Panc1 (cell line): ENCODE data around the gene SOWAHC. TPM values are rescaled to one million over a fixed set of nuclear protein-coding genes. Genes with fewer than 3 reads are reported as not detected.
"Not testable (repeated sequence)": the region's sequence is repeated elsewhere in the genome, so short reads cannot be mapped to it uniquely, and the experiment has no call there.

Experiments used
- ATAC-seq: fragments of 200-7000 bp; cut with Tn5 transposase; 2 replicates; pipeline ENCODE4 v1.9.1; 2020; ENCODE audit warnings: mild to moderate bottlenecking, moderate library complexity
- BruUV-seq: library from RNA; stranded (reverse); fragments of 400-500 nt; replicated peaks from 2 replicates; lab custom pipeline; 2021; lab: Mats Ljungman, UMichigan
- CTCF ChIA-PET: fragments of 300-600 bp; sonication (Branson Sonifier 250); formaldehyde crosslinking; loops from one replicate; lab custom pipeline; 2022; ENCODE audit warnings: antibody characterized with exemption; lab: Charles Lee
- POLR2A ChIA-PET: fragments of 300-600 bp; sonication (Branson Sonifier 250); formaldehyde crosslinking; loops from one replicate; lab custom pipeline; 2022; ENCODE audit warnings: antibody characterized with exemption; lab: Charles Lee
- DNase-seq: peaks from one replicate; pipeline ENCODE4 v3.0.0-alpha.2; 2010; ENCODE audit warnings: low read depth, low spot score
- H3K27ac ChIP-seq: 2 replicates; pipeline ENCODE4 v1.5.1; 2011; ENCODE audit warnings: mild to moderate bottlenecking, low read length, inconsistent platforms
- H3K27me3 ChIP-seq: fragments of 200-500 bp; sonication (Bioruptor generic); 2 replicates; pipeline ENCODE4 v1.6.0; 2014; ENCODE audit warnings: low read length, inconsistent platforms; ENCODE audit not compliant: control insufficient read depth, insufficient read depth
- H3K36me3 ChIP-seq: fragments of 200-500 bp; sonication (Bioruptor generic); 2 replicates; pipeline ENCODE4 v1.5.1; 2014; ENCODE audit warnings: inconsistent platforms, mild to moderate bottlenecking, low read length, moderate library complexity; ENCODE audit not compliant: control insufficient read depth, insufficient read depth
- H3K4me1 ChIP-seq: 2 replicates; pipeline ENCODE4 v1.5.1; 2011; ENCODE audit warnings: inconsistent platforms, mild to moderate bottlenecking, low read length, moderate library complexity; ENCODE audit not compliant: control insufficient read depth, insufficient read depth
- H3K4me3 ChIP-seq, 2 experiments: 2 replicates each; pipeline ENCODE4 v1.5.1; 2011 to 2012; ENCODE audit warnings: low read depth in 2 of 2, low read length in 2 of 2, mild to moderate bottlenecking in 2 of 2, inconsistent platforms in 1 of 2, moderate library complexity in 1 of 2
- H3K9me3 ChIP-seq: fragments of 200-500 bp; sonication (Bioruptor generic); 2 replicates; pipeline ENCODE4 v1.5.1; 2014; ENCODE audit warnings: low read depth, mild to moderate bottlenecking, inconsistent platforms, low read length, moderate library complexity; ENCODE audit not compliant: control insufficient read depth, insufficient read depth
- POLR2AphosphoS5 ChIP-seq: IDR thresholded peaks from 2 replicates; pipeline ENCODE4 v1.6.1; 2012; ENCODE audit warnings: mild to moderate bottlenecking, low read depth, low read length, moderate library complexity
- SIN3A ChIP-seq: IDR thresholded peaks from 2 replicates; pipeline ENCODE4 v1.6.1; 2012; ENCODE audit warnings: low read depth, mild to moderate bottlenecking, low read length, moderate library complexity, borderline replicate concordance; ENCODE audit not compliant: insufficient read depth
- TCF7L2 ChIP-seq: IDR thresholded peaks from 2 replicates; pipeline ENCODE4 v1.6.1; 2011; ENCODE audit warnings: mild to moderate bottlenecking, low read depth, low read length, inconsistent platforms
- in situ Hi-C: cut with HindIII; loops from 2 replicates; pipeline ENCODE4 v1.10.0; 2016; ENCODE audit warnings: low sequenced_read_pairs, low pct_unique_long_range_greater_than_20kb
- intact Hi-C: fragments of 100-400 bp; cut with micrococcal nuclease; formaldehyde crosslinking; loops from one replicate; pipeline ENCODE4 v1.10.0; 2022; ENCODE audit not compliant: unreplicated experiment
- total RNA-seq: library from RNA; stranded (reverse); gene quantifications from one replicate; pipeline ENCODE4 v1.2.1, GENCODE V29; 2021; ENCODE audit not compliant: unreplicated experiment
- TF ChIP-seq, protein P1 (sequence below), 2 experiments: IDR thresholded peaks; 2 replicates each; pipeline ENCODE4 v1.6.1; 2011 to 2012; ENCODE audit warnings: low read depth in 2 of 2, control low read depth in 1 of 2, low read length in 1 of 2, mild to moderate bottlenecking in 1 of 2, moderate library complexity in 1 of 2; ENCODE audit not compliant: insufficient read depth in 1 of 2
- TF ChIP-seq, protein P2 (sequence below): fragments of 450-650 bp; IDR thresholded peaks from 2 replicates; pipeline ENCODE4 v1.5.1; 2017; ENCODE audit warnings: mild to moderate bottlenecking

SOWAHC gene
- total RNA-seq, 1 experiment from 2014 or later = 23.4 TPM

DNA sequence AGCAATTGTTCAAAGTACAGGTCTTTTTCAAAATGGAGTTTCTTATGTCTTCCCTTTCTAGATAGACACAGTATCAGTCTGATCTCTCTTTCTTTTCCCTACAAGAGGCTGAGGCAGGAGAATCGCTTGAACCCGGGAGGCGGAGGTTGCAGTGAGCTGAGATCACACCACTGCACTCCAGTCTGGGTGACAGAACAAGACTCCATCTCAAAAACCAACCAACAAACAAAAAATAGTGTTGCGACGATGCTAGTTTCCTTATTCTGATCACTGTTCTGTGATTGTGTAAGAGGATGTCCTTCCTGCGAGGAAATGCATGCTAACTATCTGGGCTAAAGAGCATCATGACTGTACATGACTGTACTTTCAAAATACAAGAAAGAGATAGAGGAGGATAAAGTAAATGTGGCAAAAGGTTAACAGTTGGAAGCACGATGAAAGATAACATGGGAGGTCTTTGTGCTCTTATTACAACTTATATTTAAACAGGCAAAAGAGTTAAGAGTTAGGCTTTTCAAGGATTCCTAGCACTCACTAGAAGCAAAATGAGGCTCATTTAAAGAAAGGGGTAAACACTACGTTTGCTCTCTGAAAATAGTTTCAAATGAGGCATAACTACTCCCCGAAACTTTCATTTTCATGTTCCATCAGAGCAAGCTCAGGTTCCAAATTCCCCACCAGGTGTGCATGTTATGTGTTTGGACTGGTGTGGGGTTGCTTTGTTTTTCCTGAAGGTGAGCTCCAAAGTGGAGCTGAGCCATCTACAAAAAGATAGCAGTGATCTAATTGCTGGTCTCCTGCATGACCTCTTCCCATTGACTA is 23.8 kb downstream of the SOWAHC start:
- Histone ChIP-seq H3K4me1 (no peaks in the 10 kb centered on the region), H3K9me3 (no peaks in the 10 kb centered on the region), H3K27ac (no peak overlapping the region), H3K4me3 (no peak overlapping the region), H3K36me3 (no peaks in the 10 kb centered on the region), H3K27me3 (no peaks in the 10 kb centered on the region)
- ChIA-PET CTCF (no interaction called here), POLR2A (no interaction called here)
- DNase-seq (no peak), ATAC-seq (no peak)
- TF ChIP-seq, protein P1, sequence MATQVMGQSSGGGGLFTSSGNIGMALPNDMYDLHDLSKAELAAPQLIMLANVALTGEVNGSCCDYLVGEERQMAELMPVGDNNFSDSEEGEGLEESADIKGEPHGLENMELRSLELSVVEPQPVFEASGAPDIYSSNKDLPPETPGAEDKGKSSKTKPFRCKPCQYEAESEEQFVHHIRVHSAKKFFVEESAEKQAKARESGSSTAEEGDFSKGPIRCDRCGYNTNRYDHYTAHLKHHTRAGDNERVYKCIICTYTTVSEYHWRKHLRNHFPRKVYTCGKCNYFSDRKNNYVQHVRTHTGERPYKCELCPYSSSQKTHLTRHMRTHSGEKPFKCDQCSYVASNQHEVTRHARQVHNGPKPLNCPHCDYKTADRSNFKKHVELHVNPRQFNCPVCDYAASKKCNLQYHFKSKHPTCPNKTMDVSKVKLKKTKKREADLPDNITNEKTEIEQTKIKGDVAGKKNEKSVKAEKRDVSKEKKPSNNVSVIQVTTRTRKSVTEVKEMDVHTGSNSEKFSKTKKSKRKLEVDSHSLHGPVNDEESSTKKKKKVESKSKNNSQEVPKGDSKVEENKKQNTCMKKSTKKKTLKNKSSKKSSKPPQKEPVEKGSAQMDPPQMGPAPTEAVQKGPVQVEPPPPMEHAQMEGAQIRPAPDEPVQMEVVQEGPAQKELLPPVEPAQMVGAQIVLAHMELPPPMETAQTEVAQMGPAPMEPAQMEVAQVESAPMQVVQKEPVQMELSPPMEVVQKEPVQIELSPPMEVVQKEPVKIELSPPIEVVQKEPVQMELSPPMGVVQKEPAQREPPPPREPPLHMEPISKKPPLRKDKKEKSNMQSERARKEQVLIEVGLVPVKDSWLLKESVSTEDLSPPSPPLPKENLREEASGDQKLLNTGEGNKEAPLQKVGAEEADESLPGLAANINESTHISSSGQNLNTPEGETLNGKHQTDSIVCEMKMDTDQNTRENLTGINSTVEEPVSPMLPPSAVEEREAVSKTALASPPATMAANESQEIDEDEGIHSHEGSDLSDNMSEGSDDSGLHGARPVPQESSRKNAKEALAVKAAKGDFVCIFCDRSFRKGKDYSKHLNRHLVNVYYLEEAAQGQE (IDR thresholded peaks at IDR 0.05; ENCODE audit: insufficient read depth in 1 of 2, low read depth in 2 of 2, low read length in 1 of 2) = no peak
- TF ChIP-seq TCF7L2 = no peak
- no peak for TF ChIP-seq POLR2AphosphoS5
- TF ChIP-seq, protein P2, sequence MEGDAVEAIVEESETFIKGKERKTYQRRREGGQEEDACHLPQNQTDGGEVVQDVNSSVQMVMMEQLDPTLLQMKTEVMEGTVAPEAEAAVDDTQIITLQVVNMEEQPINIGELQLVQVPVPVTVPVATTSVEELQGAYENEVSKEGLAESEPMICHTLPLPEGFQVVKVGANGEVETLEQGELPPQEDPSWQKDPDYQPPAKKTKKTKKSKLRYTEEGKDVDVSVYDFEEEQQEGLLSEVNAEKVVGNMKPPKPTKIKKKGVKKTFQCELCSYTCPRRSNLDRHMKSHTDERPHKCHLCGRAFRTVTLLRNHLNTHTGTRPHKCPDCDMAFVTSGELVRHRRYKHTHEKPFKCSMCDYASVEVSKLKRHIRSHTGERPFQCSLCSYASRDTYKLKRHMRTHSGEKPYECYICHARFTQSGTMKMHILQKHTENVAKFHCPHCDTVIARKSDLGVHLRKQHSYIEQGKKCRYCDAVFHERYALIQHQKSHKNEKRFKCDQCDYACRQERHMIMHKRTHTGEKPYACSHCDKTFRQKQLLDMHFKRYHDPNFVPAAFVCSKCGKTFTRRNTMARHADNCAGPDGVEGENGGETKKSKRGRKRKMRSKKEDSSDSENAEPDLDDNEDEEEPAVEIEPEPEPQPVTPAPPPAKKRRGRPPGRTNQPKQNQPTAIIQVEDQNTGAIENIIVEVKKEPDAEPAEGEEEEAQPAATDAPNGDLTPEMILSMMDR = no peak
- no peak for TF ChIP-seq SIN3A
- intact Hi-C loops = no loop called here
- BruUV-seq = no TSS peak
- in situ Hi-C loops = no loop called here

DNA sequence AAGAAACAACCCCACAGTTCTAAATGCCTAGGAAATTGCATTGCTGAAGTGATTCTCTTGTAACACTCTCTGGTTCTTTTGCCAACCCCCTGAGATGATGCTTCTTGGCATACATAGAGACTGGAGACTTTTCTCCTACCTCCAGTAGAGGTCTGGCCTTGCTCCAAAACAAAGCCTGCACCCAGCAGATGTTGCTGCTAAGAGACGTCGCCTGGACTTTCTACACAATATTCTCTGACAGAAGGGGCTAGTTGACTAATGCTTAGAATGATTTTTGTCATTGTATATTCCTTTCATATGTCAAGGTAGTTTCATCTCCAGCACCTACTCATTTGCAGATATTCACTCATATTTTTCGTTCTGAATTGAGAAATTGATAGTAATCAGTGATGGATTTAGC is 24.6 kb downstream of the SOWAHC start:
- ATAC-seq (no peak), DNase-seq (no peak)
- Histone ChIP-seq H3K9me3 (no peaks in the 10 kb centered on the region), H3K36me3 (no peaks in the 10 kb centered on the region), H3K27me3 (no peaks in the 10 kb centered on the region), H3K4me3 (no peak overlapping the region), H3K27ac (no peak overlapping the region), H3K4me1 (no peaks in the 10 kb centered on the region)
- ChIA-PET CTCF (no interaction called here), POLR2A (no interaction called here)
- BruUV-seq = no TSS peak
- TF ChIP-seq, protein P1 (IDR thresholded peaks at IDR 0.05; ENCODE audit: insufficient read depth in 1 of 2, low read depth in 2 of 2, low read length in 1 of 2) = no peak
- TF ChIP-seq POLR2AphosphoS5 (no peak), SIN3A (no peak), TCF7L2 (no peak)
- TF ChIP-seq, protein P2 = no peak
- in situ Hi-C loops = no loop called here
- intact Hi-C loops = no loop called here

DNA sequence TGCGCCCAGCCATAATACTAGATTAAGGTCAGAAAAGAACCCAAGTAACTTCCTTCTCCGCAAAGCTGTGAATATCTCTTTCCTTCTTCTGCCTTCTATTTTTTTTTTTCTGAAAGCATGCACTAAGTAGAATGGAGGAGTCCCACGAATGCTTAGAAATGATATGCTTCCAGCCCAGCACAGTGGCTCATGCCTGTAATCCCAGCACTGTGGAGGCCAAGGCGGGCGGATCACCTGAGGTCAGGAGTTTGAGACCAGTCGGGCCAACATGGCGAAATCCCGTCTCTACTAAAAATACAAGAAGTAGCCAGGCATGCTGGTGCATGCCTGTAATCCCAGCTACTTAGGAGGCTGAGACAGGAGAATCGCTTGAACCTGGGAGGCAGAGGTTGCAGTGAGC is 25.8 kb downstream of the SOWAHC start:
- H3K4me1 ChIP-seq, ATAC-seq, H3K27ac ChIP-seq, BruUV-seq, intact Hi-C loops, DNase-seq, POLR2A ChIA-PET, CTCF ChIA-PET, in situ Hi-C loops, H3K9me3 ChIP-seq, H3K27me3 ChIP-seq, H3K36me3 ChIP-seq, H3K4me3 ChIP-seq: not testable (repeated sequence)
